Left lung (tissue), 10 donors: ENCODE measurements around the gene ISG20. TPM values are rescaled to one million over a fixed set of nuclear protein-coding genes. Genes with fewer than 3 reads are reported as not detected.

Source experiments
- ATAC-seq: fragments of 200-7000 bp; cut with Tn5 transposase; one replicate; pipeline ENCODE4 v1.9.1; 2020; ENCODE audit warnings: moderate library complexity
- DNase-seq, 4 donors: peaks; one replicate each; pipeline ENCODE4 v3.0.0-alpha.2; 2013 to 2020
- H3K27ac ChIP-seq, 2 donors: fragments of 200-600 bp; sonication (generic) in 1 of 2; one replicate each; pipeline versions ENCODE4 v1.5.0 to v1.8.0; 2020 to 2021
- H3K27me3 ChIP-seq, 2 donors: fragments of 200-600 bp; sonication (generic) in 1 of 2; one replicate each; pipeline versions ENCODE4 v1.5.0 to v1.8.0; 2020 to 2021
- H3K36me3 ChIP-seq, 2 donors: fragments of 200-600 bp; sonication (generic) in 1 of 2; one replicate each; pipeline versions ENCODE4 v1.5.0 to v1.8.0; 2020 to 2021
- H3K4me1 ChIP-seq, 2 donors: fragments of 200-600 bp; one replicate each; pipeline ENCODE4 v1.8.0; 2021
- H3K4me3 ChIP-seq, 2 donors: fragments of 200-600 bp; sonication (generic) in 1 of 2; one replicate each; pipeline versions ENCODE4 v1.5.0 to v1.8.0; 2020 to 2021; ENCODE audit warnings: mild to moderate bottlenecking in 1 of 2
- H3K9me3 ChIP-seq, 2 donors: fragments of 200-600 bp; sonication (generic) in 1 of 2; one replicate each; pipeline versions ENCODE4 v1.5.0 to v1.8.0; 2020 to 2021
- CTCF ChIP-seq, 2 donors: fragments of 200-600 bp; sonication (generic) in 1 of 2; IDR thresholded peaks; one replicate each; pipeline versions ENCODE4 v1.5.0 to v1.8.0; 2021; ENCODE audit warnings: antibody characterized with exemption in 2 of 2
- intact Hi-C, 2 donors: fragments of 100-400 bp; cut with DNase I; formaldehyde crosslinking; loops; one replicate each; pipeline versions ENCODE4 v1.11.2 to v1.14.2; 2022
- polyA plus RNA-seq, 6 donors: library from polyadenylated mRNA; unstranded; fragments of 120-200 nt; gene quantifications; one replicate each; pipeline ENCODE4 v1.2.1, GENCODE V29; 2013; ENCODE audit not compliant: insufficient read length in 6 of 6
- total RNA-seq, 2 donors: library from RNA; stranded (reverse); fragmentation: NEBNext Ultra II Directional; extraction: Animal tissue kit (Norgen Biotek cat#: 25700); gene quantifications; one replicate each; pipeline ENCODE4 v1.2.1, GENCODE V29; 2021
- donor health status: DM: no; HTN: yes; CAD: no.
- donor health status: DM: no; HTN: no; CAD: no.

The ISG20 gene
- total and polyA plus RNA-seq, 8 donors: 1.00 to 23.6 (median 1.4) TPM

DNA sequence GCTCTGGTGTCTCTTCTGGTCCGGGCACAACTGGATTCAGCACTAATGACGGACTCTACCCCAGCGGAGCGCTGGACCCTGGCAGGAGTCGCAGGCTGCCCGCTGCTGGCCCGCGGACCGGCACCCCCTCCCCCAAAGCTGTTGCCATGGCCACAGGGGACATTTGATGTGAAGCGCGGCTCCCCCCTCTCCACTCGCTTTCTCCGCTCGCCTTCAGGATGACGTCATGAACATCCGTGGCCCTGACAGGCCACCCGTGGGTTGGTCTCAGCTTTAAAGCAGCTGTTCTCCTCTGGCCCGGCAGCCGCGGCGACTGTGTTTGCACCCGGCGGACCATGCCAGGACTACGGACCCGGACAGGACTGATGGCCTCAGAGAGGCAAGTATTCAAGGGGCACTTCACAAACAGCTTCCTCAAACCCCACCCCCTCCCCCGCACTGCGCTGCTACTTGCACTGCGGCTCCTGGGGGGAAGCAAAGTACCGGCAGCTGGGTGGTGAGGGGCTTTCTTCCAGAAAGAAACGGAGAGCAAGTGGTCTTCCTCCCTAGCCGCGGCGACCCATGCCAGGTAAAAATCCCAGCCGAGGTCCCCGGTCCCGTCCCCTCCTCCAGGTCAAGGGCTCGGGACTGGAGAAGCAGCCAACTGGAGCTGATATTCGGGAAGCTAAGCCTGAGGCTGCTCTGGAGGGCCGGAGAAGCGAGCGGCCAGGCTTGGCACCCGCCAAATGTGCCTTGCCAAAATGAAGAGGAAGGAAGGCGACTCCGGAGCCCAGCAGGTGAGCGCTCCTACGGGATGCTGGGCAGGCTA, 34.2 kb upstream of the ISG20 start:
- ATAC-seq: no peak
- no peak for DNase-seq
- intact Hi-C loops: no loop called here
- TF ChIP-seq CTCF (IDR thresholded peaks at IDR 0.05): no peak
- Histone ChIP-seq H3K36me3 (no peaks in the 10 kb centered on the region), H3K27me3 (peaks cover 45 to 63% of the 10 kb centered on the region in 2 donors), H3K4me3 (no peak overlapping the region), H3K9me3 (no peaks in the 10 kb centered on the region), H3K4me1 (no peaks in the 10 kb centered on the region), H3K27ac (no peak overlapping the region)

DNA sequence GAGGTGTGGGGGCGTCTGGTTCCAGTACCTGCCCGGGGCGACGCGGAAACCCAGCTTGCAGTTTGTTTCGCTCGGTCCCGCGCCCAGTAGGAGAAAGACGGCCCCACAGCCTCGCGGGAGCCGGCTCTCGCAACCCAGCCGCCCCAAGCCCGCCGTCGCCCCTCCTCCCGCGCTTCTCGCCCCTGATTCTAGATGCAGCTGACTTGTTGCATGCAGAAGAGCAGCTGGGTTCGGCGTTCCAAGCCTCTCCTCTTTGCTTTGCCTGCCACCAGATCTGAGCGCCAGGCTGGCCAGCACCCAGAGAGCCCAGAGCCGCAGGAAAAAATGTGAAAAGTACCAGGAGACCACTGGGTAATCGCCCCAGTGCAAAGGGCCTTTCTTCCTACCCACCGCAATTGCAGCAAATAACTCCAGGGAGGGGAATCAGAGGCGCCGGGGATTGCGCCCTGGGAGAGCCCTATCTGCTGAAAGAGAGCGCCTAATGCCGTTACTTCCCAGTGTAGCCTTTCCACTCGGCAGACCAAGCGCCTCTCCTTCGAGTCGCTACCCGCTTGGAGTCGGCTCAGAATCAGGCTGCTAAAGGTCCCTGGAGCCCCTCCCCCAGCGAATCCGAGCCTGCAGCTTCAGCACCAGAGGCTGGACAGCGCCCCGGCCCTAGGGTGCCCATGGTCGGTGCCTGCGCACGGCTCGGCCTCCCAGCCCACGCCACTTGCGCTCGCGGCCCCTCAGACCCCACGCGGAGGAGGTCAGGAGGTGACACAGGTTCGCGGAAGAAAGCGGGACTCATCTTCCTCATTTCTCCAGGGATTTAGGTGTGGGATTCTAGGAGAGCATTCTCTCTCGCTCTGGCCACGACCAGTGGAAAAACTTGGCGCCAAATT, 33.4 kb upstream of the ISG20 start:
- Histone ChIP-seq H3K4me3 (no peak overlapping the region), H3K4me1 (no peaks in the 10 kb centered on the region), H3K36me3 (no peaks in the 10 kb centered on the region), H3K27me3 (peaks cover 45 to 64% of the 10 kb centered on the region in 2 donors), H3K27ac (no peak overlapping the region), H3K9me3 (no peaks in the 10 kb centered on the region)
- no peak for TF ChIP-seq CTCF (IDR thresholded peaks at IDR 0.05)
- ATAC-seq (peak; percentile 86), DNase-seq (peak in 2 of 4 donors; percentile 56 to 80)
- intact Hi-C loops: no loop called here

GRCh38 chr15:88606070-88606794, 32.6 kb upstream of the ISG20 start:
- DNase-seq (no peak), ATAC-seq (no peak)
- intact Hi-C loops: no loop called here
- TF ChIP-seq CTCF (IDR thresholded peaks at IDR 0.05): no peak
- Histone ChIP-seq H3K27me3 (peaks cover 45 to 70% of the 10 kb centered on the region in 2 donors), H3K4me3 (no peak overlapping the region), H3K9me3 (no peaks in the 10 kb centered on the region), H3K27ac (no peak overlapping the region), H3K36me3 (no peaks in the 10 kb centered on the region), H3K4me1 (no peaks in the 10 kb centered on the region)

DNA sequence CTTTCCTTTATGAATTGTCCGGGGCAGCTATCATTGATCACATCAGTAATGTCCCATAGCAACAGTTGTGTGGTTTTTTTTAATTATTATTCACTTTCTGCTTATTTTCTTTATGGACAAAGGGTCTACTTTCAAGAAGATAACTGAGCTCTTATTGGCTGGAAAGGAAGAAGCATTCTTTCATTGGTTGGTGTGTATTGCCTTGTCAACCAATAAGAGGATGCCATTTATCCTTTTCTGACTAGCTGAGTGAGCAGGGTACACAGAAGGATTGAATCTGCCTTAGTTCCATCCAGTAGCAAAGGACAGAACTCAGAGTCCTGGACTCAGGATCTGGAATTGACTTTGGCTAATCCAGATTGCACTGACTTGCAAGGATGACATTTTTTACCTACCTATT, 30.9 kb upstream of the ISG20 start:
- peaks cover 44 to 68% of the 10 kb centered on the region in 2 donors for H3K27me3 ChIP-seq
- no peak overlapping the region for H3K4me3 ChIP-seq
- intact Hi-C loops: no loop called here
- H3K4me1 ChIP-seq: no peaks in the 10 kb centered on the region
- H3K9me3 ChIP-seq: no peaks in the 10 kb centered on the region
- no peak for TF ChIP-seq CTCF (IDR thresholded peaks at IDR 0.05)
- H3K36me3 ChIP-seq: no peaks in the 10 kb centered on the region
- ATAC-seq: no peak
- DNase-seq: no peak
- no peak overlapping the region for H3K27ac ChIP-seq
